T-helper 1 cell treated with Interleukin-12 subunit alpha and Interleukin-12 subunit beta and Interleukin-4 antibody, amounts not matched to agents 30 μg/mL and 1 μg/mL, for 36 hours (primary cell): ENCODE data around the gene ZNF791.

Experiments used
- H3K27ac Mint-ChIP-seq: one replicate; pipeline ENCODE4 v1.8.0; 2021; ENCODE audit warnings: mild to moderate bottlenecking, mixed read lengths
- H3K27me3 Mint-ChIP-seq: one replicate; pipeline ENCODE4 v1.8.0; 2021; ENCODE audit warnings: low read depth, mixed read lengths
- H3K36me3 Mint-ChIP-seq: one replicate; pipeline ENCODE4 v1.8.0; 2021; ENCODE audit warnings: low read depth, mixed read lengths
- H3K4me1 Mint-ChIP-seq: one replicate; pipeline ENCODE4 v1.8.0; 2021; ENCODE audit warnings: low read depth, mixed read lengths
- H3K4me3 Mint-ChIP-seq: one replicate; pipeline ENCODE4 v1.8.0; 2021; ENCODE audit warnings: mild to moderate bottlenecking, moderate library complexity, mixed read lengths
- H3K9me3 Mint-ChIP-seq: one replicate; pipeline ENCODE4 v1.8.0; 2021; ENCODE audit warnings: mixed read lengths

ZNF791 gene

DNA sequence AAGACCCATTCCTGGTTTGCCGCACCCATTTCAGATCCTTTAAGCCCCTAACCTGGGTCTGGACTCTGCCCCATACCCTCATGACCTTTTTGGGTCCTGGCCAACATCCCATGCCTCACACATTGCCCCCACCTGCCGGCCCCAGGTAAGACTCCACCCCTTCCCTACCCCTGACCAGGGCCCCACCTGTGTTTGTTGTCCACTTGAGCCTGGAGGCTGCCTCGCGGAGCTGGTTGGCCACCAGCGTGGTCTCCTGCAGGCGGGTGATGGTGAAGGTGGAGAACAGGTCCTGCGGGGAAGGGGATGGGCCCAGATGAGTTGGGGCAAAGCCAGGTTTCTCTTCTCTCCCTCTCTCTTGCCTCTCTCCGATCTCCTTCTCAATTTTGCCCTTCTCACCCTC is 36.3 kb downstream of the ZNF791 start:
- H3K27ac Mint-ChIP-seq, result peak overlapping the region; percentile 55
- H3K4me3 Mint-ChIP-seq, result no peak overlapping the region
- H3K27me3 Mint-ChIP-seq, result no peaks in the 10 kb centered on the region
- H3K4me1 Mint-ChIP-seq, result no peaks in the 10 kb centered on the region
- peaks cover 29% of the 10 kb centered on the region for H3K36me3 Mint-ChIP-seq
- H3K9me3 Mint-ChIP-seq, result no peaks in the 10 kb centered on the region

DNA sequence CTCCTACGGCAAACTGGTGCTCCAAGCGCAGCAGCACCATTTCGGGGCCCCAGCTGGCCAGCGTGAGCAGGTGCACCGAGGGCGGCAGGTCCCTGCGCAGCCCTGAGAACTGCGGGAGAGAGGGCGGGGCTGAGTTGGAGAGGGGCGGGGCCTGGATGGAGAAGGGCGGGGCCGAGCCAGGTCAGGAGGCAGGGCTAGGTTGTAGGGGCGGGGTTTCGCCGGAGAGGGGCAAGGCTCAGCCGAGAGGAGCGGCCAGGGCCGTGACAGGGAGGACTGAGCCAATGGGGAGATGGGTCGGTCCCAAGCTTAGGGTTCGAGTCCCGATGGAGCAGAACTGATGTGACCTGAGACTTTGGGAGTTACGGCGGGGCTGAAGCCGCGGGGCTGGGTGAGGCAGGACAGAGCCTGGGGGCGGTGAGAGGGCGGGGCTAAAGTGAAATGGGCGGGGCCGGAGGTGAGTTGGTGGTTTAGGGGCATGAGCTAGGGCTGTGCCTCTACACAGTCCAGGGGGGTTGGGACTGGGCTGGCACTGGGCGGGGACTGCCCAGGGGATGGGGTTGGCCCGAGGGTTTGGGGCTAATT is 36.9 kb downstream of the ZNF791 start:
- no peaks in the 10 kb centered on the region for H3K9me3 Mint-ChIP-seq
- peaks cover 31% of the 10 kb centered on the region for H3K36me3 Mint-ChIP-seq
- no peak overlapping the region for H3K4me3 Mint-ChIP-seq
- H3K27ac Mint-ChIP-seq, result no peak overlapping the region
- no peaks in the 10 kb centered on the region for H3K27me3 Mint-ChIP-seq
- H3K4me1 Mint-ChIP-seq, result no peaks in the 10 kb centered on the region

DNA sequence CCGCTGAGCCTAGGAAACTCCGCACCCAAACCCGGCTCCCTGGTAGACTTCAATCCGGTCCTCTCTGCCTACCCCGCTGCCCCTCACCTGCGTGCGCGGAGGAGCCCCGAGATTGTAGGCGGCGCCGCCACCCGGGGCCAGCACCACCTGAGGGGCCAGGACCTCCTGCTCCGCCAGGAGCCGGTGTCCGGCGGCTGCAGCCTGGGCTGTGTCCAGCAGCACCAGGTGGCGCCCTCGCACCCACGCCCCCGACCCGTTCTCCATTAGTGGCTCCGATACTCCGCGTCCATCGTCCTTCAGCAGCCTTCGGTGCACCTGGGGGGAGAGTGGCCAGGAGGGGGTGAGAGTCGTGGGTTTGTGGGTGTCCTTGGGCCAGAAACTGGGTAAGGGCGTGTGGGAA is 37.4 kb downstream of the ZNF791 start:
- Mint-ChIP-seq H3K4me3 (no peak overlapping the region), H3K9me3 (no peaks in the 10 kb centered on the region), H3K4me1 (no peaks in the 10 kb centered on the region), H3K27me3 (no peaks in the 10 kb centered on the region), H3K36me3 (peaks cover 31% of the 10 kb centered on the region), H3K27ac (no peak overlapping the region)

DNA sequence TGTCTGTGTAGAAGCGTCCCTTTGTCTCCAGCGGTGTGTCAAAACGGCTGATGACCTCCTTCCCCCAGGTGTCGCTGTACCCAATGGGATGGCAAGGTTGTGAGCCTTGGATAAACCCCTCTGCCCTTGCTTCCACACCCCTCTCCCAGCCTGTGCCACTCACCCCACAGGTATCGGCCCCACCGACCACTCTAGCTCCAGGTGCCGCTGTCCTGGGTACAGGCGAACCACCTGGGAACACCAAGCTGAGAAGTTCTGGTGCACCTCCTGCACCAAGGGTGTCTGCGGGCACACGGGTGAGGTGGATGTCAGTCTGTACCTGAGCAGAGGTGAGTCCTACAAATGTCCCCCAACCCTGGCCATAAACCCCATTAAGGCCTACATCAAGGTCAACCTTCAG is 39.2 kb downstream of the ZNF791 start:
- H3K4me1 Mint-ChIP-seq, result no peaks in the 10 kb centered on the region
- H3K36me3 Mint-ChIP-seq, result peaks cover 37% of the 10 kb centered on the region
- no peak overlapping the region for H3K27ac Mint-ChIP-seq
- no peak overlapping the region for H3K4me3 Mint-ChIP-seq
- no peaks in the 10 kb centered on the region for H3K27me3 Mint-ChIP-seq
- H3K9me3 Mint-ChIP-seq, result no peaks in the 10 kb centered on the region

DNA sequence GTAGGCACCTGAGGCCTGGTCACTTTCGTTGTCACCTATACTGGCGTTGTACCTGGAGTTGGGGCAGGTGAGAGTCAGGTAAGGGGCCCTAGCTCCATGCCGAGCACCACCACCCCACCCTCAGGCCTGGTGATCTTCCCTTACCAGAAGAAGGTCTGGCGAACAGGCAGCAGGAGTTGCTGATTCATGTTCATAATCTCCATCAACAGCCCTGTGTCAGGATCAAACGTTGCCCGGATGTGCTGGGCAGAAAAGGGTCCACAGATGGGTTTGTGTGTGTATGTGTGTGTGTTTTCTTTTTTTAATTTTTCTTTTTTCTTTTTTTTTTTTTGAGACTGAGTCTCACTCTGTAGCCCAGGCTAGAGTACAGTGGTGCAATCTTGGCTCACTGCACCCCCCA is 41.5 kb downstream of the ZNF791 start:
- Mint-ChIP-seq H3K27me3 (no peaks in the 10 kb centered on the region), H3K27ac (no peak overlapping the region), H3K4me3 (no peak overlapping the region), H3K4me1 (peaks cover 2% of the 10 kb centered on the region), H3K36me3 (peaks cover 47% of the 10 kb centered on the region), H3K9me3 (no peaks in the 10 kb centered on the region)

DNA sequence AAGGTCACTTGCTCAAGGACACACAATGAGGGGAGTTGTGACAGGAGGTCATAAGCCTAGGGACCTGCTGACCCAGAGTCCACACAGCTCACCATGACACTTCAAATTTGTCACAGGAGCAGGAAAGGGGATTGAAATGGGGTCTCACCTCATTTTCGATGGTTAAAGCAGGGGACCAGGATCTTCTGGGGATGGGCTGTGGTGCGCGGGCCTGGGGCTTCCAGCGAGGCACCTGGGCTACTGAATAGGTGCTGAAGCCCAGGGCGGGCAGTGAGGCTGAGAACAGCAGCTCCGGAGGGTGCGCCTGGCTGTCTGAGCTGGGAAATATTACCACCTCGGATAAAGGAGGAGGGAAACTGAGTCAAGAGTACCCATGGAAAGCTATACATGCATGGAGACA is 44.8 kb downstream of the ZNF791 start:
- no peaks in the 10 kb centered on the region for H3K27me3 Mint-ChIP-seq
- H3K9me3 Mint-ChIP-seq, result no peaks in the 10 kb centered on the region
- H3K27ac Mint-ChIP-seq, result peak overlapping the region; percentile 19
- H3K36me3 Mint-ChIP-seq, result peaks cover 50% of the 10 kb centered on the region
- no peak overlapping the region for H3K4me3 Mint-ChIP-seq
- H3K4me1 Mint-ChIP-seq, result peaks cover 4% of the 10 kb centered on the region

DNA sequence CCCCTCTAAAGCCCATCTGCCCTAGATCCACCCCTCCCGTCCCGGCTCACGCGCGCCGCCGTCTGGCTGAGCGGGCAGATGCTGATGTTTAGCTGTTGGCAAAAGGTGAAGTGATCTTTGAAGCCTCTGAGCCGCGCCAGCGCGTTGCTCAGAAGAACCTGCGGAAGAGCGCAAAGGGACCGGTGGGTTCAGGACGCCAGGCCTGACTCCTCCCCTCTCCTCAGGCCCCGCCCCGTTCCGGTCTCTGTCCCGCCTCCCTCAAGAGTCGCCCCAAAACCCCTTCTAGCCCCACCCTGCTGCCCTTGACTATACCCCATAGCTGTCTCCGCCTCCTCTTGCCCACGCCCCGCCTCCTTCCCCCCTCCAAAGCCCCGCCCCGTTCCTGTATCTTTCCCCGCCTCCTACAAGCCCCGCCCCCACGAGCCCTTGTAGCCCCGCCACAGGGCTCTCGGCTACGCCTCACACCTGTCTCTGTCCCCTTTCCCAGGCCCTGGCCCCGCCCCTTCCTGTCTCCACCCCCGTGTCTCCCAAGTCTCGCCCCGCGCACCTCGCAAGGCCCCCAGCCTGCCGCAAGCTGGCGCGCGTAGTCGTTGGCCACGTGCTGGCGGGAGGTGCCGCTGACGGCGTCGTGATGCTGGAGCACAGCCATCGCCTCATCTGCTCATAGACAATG is 46.3 kb downstream of the ZNF791 start:
- H3K9me3 Mint-ChIP-seq, result no peaks in the 10 kb centered on the region
- no peaks in the 10 kb centered on the region for H3K27me3 Mint-ChIP-seq
- no peak overlapping the region for H3K4me3 Mint-ChIP-seq
- peaks cover 4% of the 10 kb centered on the region for H3K4me1 Mint-ChIP-seq
- H3K36me3 Mint-ChIP-seq, result peaks cover 44% of the 10 kb centered on the region
- no peak overlapping the region for H3K27ac Mint-ChIP-seq

DNA sequence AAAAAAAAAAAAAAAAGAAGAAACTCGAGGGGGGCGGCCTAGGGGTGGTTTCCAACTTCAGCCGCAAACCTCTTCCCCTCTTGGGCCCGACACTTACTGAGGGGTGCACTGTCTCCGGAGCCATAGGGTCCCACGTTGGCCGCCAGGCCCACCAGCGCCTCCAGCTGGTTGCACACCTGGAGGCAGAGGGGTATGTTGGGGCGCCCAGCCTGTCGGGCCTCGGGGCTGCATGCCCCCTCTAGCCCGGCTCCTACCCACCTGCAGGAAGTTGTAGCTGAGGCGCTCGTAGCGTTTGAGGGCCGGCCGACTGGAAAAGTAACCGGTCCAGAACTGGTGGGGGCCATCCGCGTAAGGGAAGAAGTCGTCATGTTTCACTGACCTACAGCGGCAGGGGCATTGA is 47.2 kb downstream of the ZNF791 start:
- Mint-ChIP-seq H3K4me1 (peaks cover 4% of the 10 kb centered on the region), H3K27ac (no peak overlapping the region), H3K36me3 (peaks cover 43% of the 10 kb centered on the region), H3K9me3 (no peaks in the 10 kb centered on the region), H3K4me3 (no peak overlapping the region), H3K27me3 (no peaks in the 10 kb centered on the region)

DNA sequence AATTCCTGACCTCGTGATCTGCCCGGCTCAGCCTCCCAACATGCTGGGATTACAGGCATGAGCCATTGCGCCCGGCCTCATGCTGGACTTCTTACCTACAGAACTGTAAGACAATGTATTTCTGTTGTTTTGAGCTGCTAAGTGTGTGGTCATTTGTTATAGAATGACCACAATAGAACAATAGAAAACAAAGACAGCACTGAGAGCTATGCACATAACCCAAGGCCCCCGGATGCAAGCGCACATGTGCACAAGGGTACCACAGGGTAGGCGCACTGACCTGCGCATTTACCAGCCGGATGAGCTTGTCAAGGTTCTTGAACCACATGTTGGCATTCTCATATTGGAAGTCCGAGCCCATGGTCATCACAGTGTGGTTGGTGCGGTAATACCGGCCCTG is 50.3 kb downstream of the ZNF791 start:
- Mint-ChIP-seq H3K9me3 (no peaks in the 10 kb centered on the region), H3K4me3 (no peak overlapping the region), H3K27ac (no peak overlapping the region), H3K36me3 (peaks cover 36% of the 10 kb centered on the region), H3K4me1 (peaks cover 11% of the 10 kb centered on the region), H3K27me3 (no peaks in the 10 kb centered on the region)

DNA sequence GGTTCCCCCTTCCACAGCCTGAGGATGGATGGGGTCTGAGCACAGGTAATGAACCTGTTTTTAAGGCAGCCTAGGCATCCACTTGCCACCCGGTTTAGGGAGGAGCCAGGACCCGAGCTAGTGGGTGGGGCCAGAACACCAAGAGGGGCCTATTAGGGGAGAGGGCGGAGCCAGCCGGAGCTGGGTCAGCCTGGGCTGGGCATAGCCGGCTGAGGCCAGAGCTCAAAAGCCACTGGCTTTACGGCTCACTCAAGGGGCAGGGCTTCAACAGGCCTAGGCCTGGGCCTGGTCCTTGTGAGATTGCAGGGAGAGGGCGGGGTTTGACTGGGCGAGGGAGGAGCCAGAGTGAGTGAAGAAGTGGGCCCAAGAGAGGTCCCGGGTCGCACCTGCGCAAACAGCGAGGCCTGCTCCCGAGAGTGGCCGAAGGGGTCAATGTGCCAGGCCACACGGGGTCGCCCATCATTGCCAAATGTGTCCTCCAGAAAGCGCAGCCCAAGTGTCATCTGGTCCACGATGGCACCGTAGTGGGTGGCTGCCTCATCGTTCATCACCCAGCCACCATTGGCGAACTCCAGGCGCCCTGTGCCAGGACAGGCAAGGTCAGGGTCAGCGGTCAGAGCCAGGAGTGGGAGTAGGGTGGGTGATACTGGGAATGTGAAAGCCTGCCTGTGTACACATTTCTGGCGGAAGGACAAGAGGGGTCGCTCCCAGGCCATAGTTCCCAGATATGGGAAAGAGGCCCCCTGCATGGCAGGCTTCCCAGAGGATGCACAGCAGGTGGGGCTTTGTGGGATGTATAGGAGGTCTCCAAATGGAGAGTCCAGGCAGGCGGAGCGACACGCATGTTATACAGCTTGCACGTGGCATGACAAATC is 53.9 kb downstream of the ZNF791 start:
- Mint-ChIP-seq H3K27ac (peak overlapping the region; percentile 88), H3K9me3 (no peaks in the 10 kb centered on the region), H3K4me1 (peaks cover 29% of the 10 kb centered on the region), H3K4me3 (peak overlapping the region; percentile 92), H3K27me3 (no peaks in the 10 kb centered on the region), H3K36me3 (peaks cover 29% of the 10 kb centered on the region)

DNA sequence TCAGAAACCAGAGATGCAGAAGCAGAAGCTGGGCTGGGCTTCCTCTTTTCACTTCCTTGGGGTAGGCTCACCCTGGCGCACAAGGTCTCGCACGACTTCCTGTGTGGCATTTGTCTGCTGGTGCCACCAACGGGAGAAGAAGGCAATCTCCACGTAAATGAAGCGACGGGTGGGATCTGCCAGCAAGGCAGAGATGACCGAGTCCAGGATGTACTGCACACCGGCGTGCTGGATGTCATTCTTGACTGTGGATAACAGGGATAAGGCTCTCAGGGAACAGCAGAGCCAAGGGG is 54.5 kb downstream of the ZNF791 start:
- Mint-ChIP-seq H3K9me3 (no peaks in the 10 kb centered on the region), H3K4me3 (peak overlapping the region; percentile 92), H3K4me1 (peaks cover 29% of the 10 kb centered on the region), H3K27me3 (no peaks in the 10 kb centered on the region), H3K27ac (peak overlapping the region; percentile 88), H3K36me3 (peaks cover 26% of the 10 kb centered on the region)

DNA sequence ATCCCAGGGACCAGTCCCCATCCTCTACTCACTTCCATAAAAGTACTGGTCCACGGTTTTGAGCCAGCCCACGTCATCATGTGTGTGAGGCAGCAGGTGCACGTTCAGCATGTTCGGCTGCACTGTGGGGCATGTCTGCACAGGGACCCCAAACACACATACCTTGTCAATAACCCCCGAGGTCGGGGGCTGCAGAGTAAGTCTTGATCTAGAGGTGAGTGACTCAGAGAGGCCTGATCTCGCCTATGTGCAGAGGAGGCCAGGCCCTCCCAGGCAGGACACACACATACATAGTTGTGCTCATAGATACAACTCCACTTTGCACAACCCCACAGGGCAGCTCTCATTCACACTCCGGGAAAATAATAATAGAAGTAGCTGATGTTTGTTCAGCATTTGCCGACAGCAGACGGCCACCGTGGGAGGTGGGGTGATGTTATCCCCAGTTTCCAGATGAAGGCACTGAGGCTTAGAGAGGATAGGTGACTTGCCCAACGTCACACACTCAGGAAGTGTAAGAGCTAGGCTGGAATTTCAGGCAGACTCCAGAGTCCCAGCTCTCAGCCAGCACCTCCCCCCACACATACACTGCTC is 55.0 kb downstream of the ZNF791 start:
- Mint-ChIP-seq H3K9me3 (no peaks in the 10 kb centered on the region), H3K4me1 (peaks cover 27% of the 10 kb centered on the region)

DNA sequence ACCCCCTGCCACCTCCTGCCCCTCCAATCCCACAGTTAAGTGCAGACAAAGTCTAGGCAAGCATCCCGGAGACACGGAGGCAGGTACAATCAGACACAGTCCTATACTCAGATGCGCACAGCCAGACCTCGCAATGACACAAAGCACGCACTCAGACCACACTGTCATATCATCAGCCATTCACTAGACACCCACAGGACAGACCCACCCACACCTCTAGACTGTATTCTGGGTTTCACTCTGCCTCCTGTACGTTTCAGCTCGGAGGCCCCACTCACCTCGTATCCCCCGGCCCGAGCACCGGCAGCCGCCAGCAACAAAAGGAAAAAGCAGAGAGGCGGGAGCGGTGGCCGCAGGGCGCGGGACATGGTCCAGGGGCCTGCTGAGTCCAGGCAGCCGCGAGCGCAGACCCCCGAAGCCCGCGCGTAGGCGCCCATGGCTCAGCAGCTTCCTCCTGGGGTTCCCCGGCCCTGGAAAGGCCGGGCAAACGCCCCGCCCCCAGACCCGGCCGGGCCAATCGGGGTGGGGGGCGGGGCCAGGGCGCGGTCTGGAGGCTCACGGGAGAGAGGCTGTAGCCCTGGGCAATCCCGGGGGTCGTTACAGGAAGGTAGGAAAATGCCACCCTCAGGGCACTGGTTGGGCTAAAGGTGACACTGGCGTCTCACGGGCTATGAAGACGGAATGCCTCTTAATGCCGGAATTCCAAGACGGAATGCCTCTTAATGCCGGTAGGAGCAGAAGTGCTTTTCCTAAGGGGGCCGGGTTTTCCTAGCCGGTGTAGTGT is 55.7 kb downstream of the ZNF791 start, which contains the start of the genes MAN2B1 and WDR83:
Gene MAN2B1 (minus strand): TSS at position 478 of the 784 bp plus-strand sequence. CDS start 41 bp downstream, at position 437.
Gene WDR83 (plus strand): TSS at position 543 of the 784 bp plus-strand sequence. CDS start 2,984 bp downstream, outside the sequence.
- H3K4me1 Mint-ChIP-seq, result peaks cover 27% of the 10 kb centered on the region
- H3K27me3 Mint-ChIP-seq, result no peaks in the 10 kb centered on the region
- peak within 1 kb of the TSS; percentile 88 for H3K27ac Mint-ChIP-seq
- no peaks in the 10 kb centered on the region for H3K9me3 Mint-ChIP-seq
- peaks cover 18% of the 10 kb centered on the region for H3K36me3 Mint-ChIP-seq
- peak within 1 kb of the TSS; percentile 92 for H3K4me3 Mint-ChIP-seq

More for the DNA sequence above, 55.0 kb downstream of the ZNF791 start:
- Mint-ChIP-seq H3K27me3 (no peaks in the 10 kb centered on the region), H3K4me3 (peak overlapping the region; percentile 92), H3K36me3 (peaks cover 23% of the 10 kb centered on the region), H3K27ac (peak overlapping the region; percentile 88)

DNA sequence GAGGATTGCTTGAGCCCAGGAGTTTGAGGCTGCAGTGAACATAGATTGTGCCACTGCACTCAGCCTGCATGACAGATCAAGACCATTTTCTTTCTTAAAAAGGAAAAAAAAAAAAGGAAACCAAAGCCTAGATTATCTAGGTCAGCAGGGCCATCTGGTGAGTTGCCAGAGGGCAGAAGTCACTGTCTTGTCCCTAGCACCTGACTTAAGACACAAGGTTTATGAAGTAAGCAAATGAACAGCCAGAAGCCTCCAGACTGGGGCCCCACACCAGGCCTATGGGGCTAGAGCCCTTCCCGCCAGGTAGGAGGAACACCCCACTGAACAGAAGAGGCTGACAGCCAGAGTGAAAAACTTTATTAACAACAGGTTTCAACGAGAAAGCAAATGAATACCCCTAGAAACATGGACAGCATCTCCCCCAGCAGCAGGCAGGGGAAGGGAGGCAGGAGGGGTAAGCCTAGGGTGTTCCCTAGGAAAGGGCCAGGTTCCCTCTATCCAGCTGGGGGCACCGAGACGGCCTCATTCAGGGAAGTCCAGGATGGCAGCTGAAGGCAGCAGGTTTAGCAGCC is 57.1 kb downstream of the ZNF791 start:
- Mint-ChIP-seq H3K4me3 (peak overlapping the region; percentile 99), H3K27ac (peak overlapping the region; percentile 26), H3K27me3 (no peaks in the 10 kb centered on the region), H3K4me1 (peaks cover 31% of the 10 kb centered on the region), H3K36me3 (peaks cover 25% of the 10 kb centered on the region), H3K9me3 (no peaks in the 10 kb centered on the region)
